ENCODE measurements around the gene TRIP4. TPM values are rescaled to one million over a fixed set of nuclear protein-coding genes. Genes with fewer than 3 reads are reported as not detected.
"Not testable (repeated sequence)": the region's sequence is repeated elsewhere in the genome, so short reads cannot be mapped to it uniquely, and the experiment has no call there.

TRIP4 gene
- total and polyA plus RNA-seq, 4 donors: 6.3 to 10.7 (median 7.6) TPM

GRCh38 chr15:64344651-64345294 lies 42.9 kb upstream of the TRIP4 start:
- Histone ChIP-seq H3K27me3 (ENCODE audit: control insufficient read depth in 4 of 4, insufficient read depth in 4 of 4, low read length in 3 of 4) (no peaks in the 10 kb centered on the region), H3K4me1 (ENCODE audit: control insufficient read depth in 4 of 4, insufficient read depth in 4 of 4, low read length in 3 of 4) (peaks cover 0 to 8% (median 2%) of the 10 kb centered on the region in 4 donors), H3K36me3 (ENCODE audit: control insufficient read depth in 4 of 4, insufficient read depth in 3 of 4, low read depth in 1 of 4, low read length in 3 of 4) (peaks cover 0 to 5% (median 0%) of the 10 kb centered on the region in 4 donors), H3K9me3 (ENCODE audit: control insufficient read depth in 4 of 4, low read length in 3 of 4) (no peaks in the 10 kb centered on the region), H3K9ac (ENCODE audit: low read depth in 1 of 2, low read length in 2 of 2) (no peak overlapping the region), H3K4me3 (ENCODE audit: low read depth in 1 of 3, low read length in 3 of 3) (no peak overlapping the region), H3K27ac (ENCODE audit: low read depth in 1 of 2, low read length in 2 of 2) (no peak overlapping the region)
- TF ChIP-seq GABPA (IDR thresholded peaks at IDR 0.05 in 1 of 2, conservative IDR thresholded peaks at IDR 0.05 in 1 of 2) (no peak), ZBTB33 (IDR thresholded peaks at IDR 0.05) (no peak), MAX (IDR thresholded peaks at IDR 0.05) (no peak), CTCF (IDR thresholded peaks at IDR 0.05; ENCODE audit: low read depth, low read length, missing input control) (no peak), EGR1 (IDR thresholded peaks at IDR 0.05; ENCODE audit: low read depth in 2 of 2) (no peak), FOXA1 (IDR thresholded peaks at IDR 0.05) (no peak), TAF1 (conservative IDR thresholded peaks at IDR 0.05) (no peak), HNF4G (IDR thresholded peaks at IDR 0.05) (no peak)
- no peak for DNase-seq (ENCODE audit: low spot score)

GRCh38 chr15:64346242-64346641 lies 41.4 kb upstream of the TRIP4 start:
- not testable (repeated sequence) for H3K4me3 ChIP-seq (ENCODE audit: low read depth in 1 of 3, low read length in 3 of 3); DNase-seq (ENCODE audit: low spot score); H3K4me1 ChIP-seq (ENCODE audit: control insufficient read depth in 4 of 4, insufficient read depth in 4 of 4, low read length in 3 of 4); H3K9ac ChIP-seq (ENCODE audit: low read depth in 1 of 2, low read length in 2 of 2); H3K27ac ChIP-seq (ENCODE audit: low read depth in 1 of 2, low read length in 2 of 2); H3K27me3 ChIP-seq (ENCODE audit: control insufficient read depth in 4 of 4, insufficient read depth in 4 of 4, low read length in 3 of 4); H3K36me3 ChIP-seq (ENCODE audit: control insufficient read depth in 4 of 4, insufficient read depth in 3 of 4, low read depth in 1 of 4, low read length in 3 of 4); H3K9me3 ChIP-seq (ENCODE audit: control insufficient read depth in 4 of 4, low read length in 3 of 4)
- 95% methylated on average over 6 of the region's 6 CpGs for WGBS

- peaks cover 0 to 8% (median 2%) of the 10 kb centered on the region in 4 donors for H3K4me1 ChIP-seq (ENCODE audit: control insufficient read depth in 4 of 4, insufficient read depth in 4 of 4, low read length in 3 of 4)
- no peaks in the 10 kb centered on the region for H3K36me3 ChIP-seq (ENCODE audit: control insufficient read depth in 4 of 4, insufficient read depth in 3 of 4, low read depth in 1 of 4, low read length in 3 of 4)
- H3K9ac ChIP-seq (ENCODE audit: low read depth in 1 of 2, low read length in 2 of 2): no peak overlapping the region
- no peak overlapping the region for H3K4me3 ChIP-seq (ENCODE audit: low read depth in 1 of 3, low read length in 3 of 3)
- no peaks in the 10 kb centered on the region for H3K9me3 ChIP-seq (ENCODE audit: control insufficient read depth in 4 of 4, low read length in 3 of 4)
- H3K27me3 ChIP-seq (ENCODE audit: control insufficient read depth in 4 of 4, insufficient read depth in 4 of 4, low read length in 3 of 4): no peaks in the 10 kb centered on the region
- H3K27ac ChIP-seq (ENCODE audit: low read depth in 1 of 2, low read length in 2 of 2): no peak overlapping the region
- TF ChIP-seq RAD21 (IDR thresholded peaks at IDR 0.05) (no peak), SP1 (IDR thresholded peaks at IDR 0.05) (no peak), MAX (IDR thresholded peaks at IDR 0.05) (no peak)
- DNase-seq (ENCODE audit: low spot score): no peak
- WGBS: 90% methylated on average over 1 of the region's 1 CpG
Measured at GRCh38 chr15:64348455-64348854, 39.2 kb upstream of the TRIP4 start.
